Fibroblast of skin of left quadriceps (primary cell): Measurements from ENCODE around the gene KCNC2.

Source experiments
- DNase-seq, 2 experiments: peaks; one replicate each; pipeline ENCODE4 v3.0.0-alpha.2; 2013; ENCODE audit warnings: low read depth in 2 of 2

The KCNC2 gene

GRCh38 chr12:75161488-75161887 lies 48.2 kb downstream of the KCNC2 start:
- DNase-seq: no peak

DNA sequence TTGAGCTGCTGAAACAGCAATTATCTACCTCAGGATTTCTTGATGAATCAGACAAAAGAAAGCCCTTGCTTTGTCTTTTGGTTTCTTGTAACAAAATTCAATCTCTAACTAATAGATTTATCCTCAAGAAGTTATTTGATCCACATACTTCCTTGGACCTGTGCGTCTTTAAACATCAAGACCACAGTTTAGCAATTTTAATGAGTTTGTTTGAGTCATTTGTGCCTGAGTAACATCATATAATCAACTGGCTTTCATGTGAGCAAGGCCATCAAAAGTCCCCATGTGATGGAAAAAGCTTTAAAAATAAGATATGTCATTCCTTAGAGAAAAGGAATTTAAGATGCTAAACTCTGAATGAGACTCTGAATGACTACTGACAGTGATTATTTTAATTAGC lies 52.3 kb downstream of the KCNC2 start:
- DNase-seq: no peak

GRCh38 chr12:75155962-75156361 lies 53.7 kb downstream of the KCNC2 start:
- no peak for DNase-seq

DNA sequence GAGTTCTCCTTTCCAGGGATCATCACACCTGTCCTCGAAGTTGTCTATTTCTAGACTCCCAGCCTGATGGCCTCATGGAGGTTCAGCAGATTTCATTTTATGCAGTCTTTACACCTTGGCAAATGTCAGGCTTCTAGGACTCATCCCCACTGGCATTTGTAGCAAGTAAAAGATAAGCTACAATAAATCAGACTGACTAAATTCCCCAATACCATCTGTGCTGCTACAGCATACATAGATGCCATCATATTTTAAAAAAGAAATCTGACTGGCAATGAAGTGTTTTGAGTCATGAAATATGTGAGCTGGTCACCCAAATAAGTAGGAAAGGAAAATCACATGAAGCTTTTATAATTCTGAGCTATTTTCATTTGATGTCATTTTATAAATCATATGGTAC lies 55.3 kb downstream of the KCNC2 start:
- no peak for DNase-seq

GRCh38 chr12:75139196-75139595 lies 70.4 kb downstream of the KCNC2 start:
- DNase-seq: no peak

GRCh38 chr12:75137896-75138295 lies 71.7 kb downstream of the KCNC2 start:
- no peak for DNase-seq

DNA sequence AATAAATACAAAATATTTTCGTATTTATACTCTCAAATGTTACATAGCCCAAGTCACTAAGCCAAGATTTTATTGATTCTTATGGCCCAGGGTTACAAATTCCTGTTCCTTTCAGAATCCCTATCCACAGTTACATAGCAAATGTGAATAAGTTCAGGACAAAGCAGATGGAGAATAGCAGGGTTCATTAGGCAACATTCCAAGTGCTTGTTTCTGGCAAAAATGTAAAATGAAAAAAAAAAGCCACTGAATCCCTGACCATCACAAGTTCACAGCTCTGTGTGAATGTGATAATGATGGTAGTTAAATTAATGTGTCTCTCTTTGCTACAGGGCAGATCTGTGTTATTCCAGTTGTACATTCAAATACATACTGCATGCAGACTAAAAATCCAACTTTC lies 74.6 kb downstream of the KCNC2 start:
- no peak for DNase-seq

GRCh38 chr12:75130811-75131210 lies 78.8 kb downstream of the KCNC2 start:
- no peak for DNase-seq

DNA sequence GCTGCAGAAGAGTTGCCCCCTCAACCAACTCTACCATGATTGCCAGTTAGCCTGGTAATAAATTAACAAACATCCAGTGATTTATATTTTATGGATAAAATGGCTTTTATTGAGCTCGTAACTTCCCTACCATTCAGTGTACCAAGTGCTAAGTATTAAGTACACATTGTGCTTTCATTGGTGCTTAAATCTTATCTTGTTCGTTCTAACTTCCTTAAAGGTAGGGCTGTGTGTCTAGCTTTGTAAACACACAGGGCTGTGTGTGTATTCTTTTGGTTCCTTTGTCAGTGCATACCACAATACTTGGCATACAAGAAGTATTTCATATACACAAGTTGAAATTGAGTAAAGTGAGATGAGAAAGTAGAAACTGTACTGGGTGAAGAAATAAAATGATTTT lies 80.4 kb downstream of the KCNC2 start:
- no peak for DNase-seq

DNA sequence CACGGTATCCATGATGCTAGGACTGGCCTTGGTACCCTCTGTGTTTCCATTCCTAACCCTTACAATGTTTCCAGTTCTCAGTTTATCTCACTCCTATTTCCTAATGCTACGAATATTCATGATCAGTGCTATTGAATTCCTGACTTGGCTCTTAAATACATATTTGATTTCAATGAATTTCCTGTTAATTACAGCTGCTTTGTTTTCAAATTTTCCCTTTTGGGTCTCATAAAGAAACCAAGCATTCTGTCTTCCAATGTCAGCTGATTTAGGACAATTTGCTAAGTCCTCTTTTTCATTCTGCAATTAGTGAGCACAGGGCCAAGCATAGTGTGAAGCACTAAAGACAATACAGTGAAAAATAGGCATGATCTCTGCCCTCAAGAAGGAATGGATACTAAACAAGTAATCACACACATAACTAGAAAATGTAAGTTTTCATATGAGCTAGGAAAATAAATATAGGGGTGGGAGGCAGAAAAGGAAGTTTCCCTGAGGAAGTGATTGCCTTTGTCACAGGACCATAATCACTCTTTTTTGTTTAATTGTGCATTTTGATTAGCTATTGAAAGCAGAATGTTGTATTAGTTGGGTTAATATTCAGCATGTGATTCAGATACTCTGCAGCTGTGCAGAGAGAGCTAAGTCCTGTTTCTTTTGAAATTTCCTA lies 88.5 kb downstream of the KCNC2 start:
- DNase-seq: no peak

DNA sequence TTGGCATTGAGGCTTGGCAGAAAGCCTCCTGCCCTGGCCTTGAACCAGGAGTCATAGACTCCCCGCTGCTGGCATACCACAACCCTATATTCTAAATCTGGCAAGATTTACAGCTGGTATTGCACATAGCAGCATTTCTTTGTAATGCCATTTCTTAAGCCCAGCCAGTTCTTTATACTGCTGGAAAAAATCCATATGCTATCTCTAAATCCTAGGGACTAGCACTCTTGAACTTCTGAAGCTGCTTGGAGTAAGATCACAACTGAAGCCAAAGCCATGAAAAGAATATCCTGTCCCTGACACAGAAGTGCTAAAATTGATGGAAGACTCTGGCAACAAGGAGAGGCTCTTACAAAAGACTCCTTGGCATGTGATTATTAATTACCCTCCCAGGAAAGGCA lies 89.3 kb downstream of the KCNC2 start:
- DNase-seq: peak; percentile 8 to 21

DNA sequence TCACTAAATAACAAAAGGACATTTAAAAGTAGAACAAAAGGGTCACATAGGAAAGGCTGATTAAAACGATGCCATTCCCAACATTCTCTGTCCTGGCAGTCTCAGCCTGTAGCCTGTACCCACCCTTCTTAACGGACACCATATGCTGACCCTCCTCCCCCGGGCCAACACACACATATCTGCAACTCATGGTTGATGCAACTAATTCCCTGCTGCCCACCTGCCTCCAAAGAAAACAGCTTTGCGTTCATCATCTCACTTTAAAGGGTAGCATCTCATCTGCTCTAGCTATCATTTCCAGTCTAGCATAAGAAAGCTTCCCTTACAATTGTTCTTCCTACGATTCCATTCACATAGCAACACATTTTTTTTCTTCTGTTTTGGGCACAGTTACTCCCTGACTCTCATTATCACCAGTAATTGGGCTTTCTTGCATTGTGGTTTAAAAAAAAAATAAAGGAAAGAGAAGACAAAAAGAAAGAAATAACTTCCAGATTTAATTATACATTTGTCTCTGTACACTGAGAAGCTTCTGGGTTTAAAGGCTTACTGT lies 92.9 kb downstream of the KCNC2 start:
- DNase-seq: no peak

DNA sequence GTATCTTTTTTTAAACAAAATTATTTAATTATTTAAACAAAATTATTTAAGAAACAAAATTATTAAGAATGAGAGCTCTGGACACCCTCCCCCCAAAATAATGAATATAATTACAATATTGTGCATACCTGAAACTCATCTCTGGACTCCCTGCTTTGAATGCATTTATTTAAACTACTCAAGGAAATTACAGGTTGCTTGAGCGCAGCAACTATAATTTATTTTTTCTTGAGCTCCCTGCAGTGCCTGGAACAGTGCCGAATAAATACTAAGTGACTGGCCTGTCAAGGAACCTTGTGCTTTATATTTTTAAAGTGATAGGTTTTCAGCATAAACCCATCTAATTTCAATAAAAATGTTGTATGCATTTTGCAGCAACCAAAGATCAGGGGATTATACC lies 93.9 kb downstream of the KCNC2 start:
- DNase-seq: no peak

DNA sequence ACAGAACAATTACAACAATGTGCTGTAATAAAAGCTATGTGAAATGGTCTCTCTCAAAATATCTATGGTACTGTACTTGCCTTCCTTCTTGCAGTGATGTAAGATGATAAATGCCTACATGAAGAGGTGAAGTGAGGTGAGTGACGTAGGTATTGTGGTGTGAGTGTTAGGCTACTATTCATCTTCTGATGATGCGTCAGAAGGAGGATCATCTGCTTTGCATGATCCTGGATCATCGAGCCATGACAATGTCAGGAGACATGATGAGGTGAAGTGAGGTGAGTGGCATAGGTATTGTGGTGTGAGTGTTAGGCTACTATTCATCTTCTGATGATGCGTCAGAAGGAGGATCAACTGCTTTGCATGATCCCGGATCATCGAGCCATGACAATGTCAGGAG lies 105.8 kb downstream of the KCNC2 start:
- no peak for DNase-seq

DNA sequence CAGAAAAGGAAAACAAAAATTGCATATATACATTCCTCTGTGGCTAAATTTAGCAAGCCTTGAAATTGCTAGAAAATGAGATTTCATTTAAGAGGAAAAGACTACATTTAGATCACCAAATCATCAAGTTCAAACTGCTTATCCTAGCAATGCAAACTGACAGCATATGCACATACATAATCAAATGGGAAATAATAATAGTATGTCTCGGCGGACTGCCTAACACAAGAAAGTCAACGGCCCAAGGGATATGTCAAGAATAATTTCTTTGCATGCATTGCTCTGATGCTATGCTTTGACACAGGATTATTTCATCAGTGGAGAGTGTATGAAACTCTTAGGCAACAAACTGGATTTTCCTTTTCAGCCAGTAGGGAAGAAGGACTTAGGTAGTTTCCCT lies 107.9 kb downstream of the KCNC2 start:
- no peak for DNase-seq

- DNase-seq: no peak
Observed at GRCh38 chr12:75099210-75099609, 110.4 kb downstream of the KCNC2 start.

DNA sequence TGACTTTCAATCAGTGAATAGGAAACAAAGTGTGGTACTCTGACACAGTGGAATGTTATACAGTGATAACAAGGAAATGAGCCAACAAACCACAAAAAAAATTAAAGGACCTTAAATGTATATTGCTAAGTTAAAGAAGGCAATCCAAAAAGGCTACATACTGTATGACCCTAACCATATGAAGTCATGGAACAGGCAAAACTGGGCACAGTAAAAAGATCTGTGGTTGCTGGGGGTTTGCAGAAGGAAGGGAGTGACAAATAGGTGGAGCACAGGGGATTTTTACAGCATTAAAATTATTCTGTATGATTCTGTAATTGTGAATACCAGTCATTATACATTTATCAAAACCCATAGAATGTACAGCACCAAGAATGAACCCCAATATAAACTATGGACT lies 112.6 kb downstream of the KCNC2 start:
- DNase-seq: no peak

DNA sequence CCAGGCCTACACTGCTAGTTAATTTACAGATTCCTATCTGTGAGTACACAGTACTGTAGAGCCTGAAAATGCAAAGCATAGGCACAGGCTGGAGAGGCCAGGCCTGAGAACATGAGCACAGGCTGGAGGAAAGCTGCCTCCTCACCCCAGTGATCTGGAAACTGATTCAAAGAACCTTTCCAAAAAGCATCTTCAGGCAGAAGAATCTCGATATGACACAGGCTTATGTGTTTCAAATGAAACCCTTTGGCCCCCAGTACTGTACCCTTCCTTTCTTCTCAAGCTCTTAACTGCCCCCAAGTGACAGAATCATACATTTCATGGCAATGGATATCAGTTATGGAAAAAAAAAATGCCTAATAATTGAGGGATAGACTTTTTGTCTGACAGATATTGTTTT lies 122.0 kb downstream of the KCNC2 start:
- DNase-seq: no peak

DNA sequence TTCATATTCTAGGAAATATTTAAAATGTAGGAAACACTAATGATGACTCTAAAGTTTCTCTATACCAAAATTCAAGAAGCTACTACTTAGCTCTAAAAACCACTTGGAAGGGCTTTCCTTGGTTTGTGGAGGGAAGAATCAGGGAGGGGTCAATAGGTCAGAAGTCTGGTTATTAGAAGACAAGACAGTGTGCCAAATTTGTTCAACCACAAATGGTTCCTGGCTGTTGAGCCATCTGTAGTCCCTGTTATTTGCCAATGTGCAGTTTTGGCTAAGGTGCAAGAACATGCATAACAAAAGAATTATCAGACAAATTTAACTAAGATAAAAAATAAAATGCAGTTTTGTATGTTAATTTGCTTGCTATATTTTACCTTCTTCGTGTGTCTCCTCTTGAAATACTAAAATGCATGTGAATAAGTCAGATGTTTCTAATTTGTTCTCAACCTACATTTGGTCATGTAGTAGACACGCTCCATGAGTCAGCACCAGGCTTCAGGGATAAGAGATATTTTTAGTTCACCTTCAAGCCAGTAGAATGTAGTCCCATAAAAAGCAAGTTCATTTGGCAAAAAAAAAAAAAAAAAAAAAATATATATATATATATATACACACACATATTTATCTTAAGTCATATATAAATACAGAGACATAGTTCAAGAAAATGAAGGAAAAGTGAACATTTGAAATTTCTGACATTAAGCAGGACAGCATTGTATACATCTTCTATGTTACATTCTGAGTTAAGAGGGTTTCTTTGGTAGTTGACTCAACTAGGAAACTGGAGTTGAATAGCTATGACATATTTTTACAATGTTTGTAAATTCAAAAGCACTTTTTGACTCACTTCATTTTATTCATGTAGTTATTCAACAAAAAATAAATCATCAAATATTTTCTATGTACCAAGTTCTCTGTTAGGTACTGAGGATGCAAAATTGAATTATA lies 123.3 kb downstream of the KCNC2 start:
- DNase-seq: peak; percentile 66 to 73

GRCh38 chr12:75081305-75081704 lies 128.3 kb downstream of the KCNC2 start:
- no peak for DNase-seq

DNA sequence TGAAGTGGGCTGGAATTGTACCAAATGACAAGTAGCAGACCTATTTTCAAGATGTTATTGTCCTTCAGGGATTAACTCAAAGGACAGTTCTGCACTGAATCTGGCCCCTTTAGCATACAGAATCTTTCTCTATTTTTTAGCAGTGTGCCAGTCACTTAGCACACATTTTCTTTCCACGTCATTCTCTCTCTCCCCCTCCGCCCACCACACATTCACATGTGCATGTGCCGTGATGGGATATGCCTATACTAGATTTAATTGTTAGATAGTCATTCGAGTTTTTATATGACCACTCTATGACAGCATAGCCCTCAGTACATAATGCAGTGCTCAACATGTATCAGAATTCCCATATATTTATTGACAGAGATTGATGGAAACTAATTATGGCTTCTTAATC lies 129.1 kb downstream of the KCNC2 start:
- no peak for DNase-seq

GRCh38 chr12:75065482-75065881 lies 144.2 kb downstream of the KCNC2 start:
- DNase-seq: no peak

- DNase-seq: no peak
Observed at GRCh38 chr12:75062691-75063090, 146.9 kb downstream of the KCNC2 start.
